Renal pelvis (tissue), 4 donors: ENCODE results near the gene NR1I2. TPM values are rescaled to one million over a fixed set of nuclear protein-coding genes. Genes with fewer than 3 reads are reported as not detected.
A peak's percentile ranks its signal among the peaks of the same experiment; 100 is the strongest.

ENCODE experiments used
- DNase-seq: peaks from one replicate; pipeline ENCODE4 v3.0.0-alpha.2; 2013
- polyA plus RNA-seq, 3 donors: library from polyadenylated mRNA; unstranded; fragments of 120-200 nt; gene quantifications; one replicate each; pipeline ENCODE4 v1.2.1, GENCODE V29; 2013; ENCODE audit not compliant: insufficient read length in 3 of 3

Gene NR1I2
- polyA plus RNA-seq, 3 donors, result 0.65 to 1.4 (median 1.2) TPM

DNA sequence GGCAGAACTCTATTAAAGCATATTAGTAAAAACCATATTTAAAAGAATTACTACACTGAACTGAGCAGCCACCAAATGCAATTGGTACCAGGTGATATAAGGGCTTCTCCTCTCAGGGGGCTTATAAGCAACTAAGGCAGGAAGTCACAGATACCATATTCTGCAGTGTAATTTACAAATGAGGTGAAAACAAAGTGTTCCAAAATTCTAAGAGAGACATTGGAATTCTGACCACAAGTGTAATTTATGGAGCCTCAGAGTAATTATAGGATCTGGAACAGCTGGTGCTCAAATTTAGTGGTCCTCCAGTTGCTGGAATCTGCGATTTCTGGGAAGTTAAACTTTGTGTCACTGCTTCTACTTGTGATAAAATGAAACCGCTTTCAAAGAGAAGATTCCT is 3.1 kb upstream of the NR1I2 start:
- peak; percentile 26 for DNase-seq

DNA sequence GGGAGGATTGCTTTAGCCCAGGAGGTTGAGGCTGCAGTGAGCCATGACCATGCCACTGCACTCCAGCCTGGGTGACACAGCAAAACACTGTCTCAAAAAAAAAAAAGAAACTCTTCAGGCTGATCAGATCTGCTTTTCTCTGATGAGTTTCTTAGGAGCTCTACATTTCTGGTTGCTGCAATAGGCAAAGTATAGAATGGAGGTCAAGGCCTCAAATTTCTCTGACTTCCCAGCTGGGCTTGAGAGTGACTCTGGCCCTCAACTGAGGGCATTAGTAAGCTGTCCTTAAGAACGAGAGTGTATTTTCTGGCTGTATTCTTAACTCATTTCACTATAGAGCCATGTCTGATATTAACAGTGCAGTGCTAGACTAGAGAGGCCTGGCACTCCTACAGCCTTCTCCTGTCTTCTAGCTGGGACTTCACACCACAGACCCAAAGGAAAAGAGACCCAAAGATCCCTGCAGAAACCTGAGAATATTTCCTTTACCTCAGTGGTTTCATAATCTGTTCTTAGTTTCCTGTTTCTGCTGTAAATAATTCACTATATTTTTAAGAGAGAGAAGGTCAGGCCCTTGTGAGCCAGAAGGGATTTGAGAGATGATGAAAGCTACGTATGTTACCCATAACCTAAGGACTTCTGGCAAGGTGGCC is 2.0 kb upstream of the NR1I2 start:
- no peak for DNase-seq

DNA sequence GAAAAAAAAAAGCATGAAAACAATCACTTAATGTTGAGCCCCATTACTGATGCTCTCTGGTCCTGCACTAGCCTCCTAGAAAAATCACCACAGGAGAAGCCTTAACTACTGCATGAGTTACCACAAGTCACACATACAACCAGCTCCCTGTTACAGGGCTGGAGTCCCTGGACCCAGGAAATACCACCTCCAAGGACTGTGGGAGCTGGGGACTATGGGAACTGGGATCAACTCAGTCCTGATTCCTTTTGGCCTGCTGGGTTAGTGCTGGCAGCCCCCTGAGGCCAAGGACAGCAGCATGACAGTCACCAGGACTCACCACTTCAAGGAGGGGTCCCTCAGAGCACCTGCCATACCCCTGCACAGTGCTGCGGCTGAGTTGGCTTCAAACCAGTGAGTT is 559 bp downstream of the NR1I2 start:
- DNase-seq, result no peak

DNA sequence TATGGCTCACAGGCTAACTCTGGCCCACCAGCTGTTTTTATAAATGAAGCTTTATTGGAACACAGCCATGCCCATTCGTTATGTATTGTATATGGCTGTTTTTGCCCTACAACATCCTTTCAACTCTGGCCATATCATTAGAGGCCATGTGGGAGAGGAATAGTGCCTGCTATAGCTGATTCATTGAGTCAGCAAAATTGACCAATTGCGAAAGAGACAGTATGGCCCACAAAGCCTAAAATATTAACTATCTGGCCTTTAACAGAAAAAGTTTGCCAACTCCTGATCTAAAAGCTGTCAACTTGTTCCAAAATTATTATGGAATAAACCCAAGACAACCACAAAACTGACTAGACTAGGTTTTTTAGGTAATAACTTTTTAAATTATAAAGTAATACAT is 1.4 kb downstream of the NR1I2 start:
- no peak for DNase-seq

DNA sequence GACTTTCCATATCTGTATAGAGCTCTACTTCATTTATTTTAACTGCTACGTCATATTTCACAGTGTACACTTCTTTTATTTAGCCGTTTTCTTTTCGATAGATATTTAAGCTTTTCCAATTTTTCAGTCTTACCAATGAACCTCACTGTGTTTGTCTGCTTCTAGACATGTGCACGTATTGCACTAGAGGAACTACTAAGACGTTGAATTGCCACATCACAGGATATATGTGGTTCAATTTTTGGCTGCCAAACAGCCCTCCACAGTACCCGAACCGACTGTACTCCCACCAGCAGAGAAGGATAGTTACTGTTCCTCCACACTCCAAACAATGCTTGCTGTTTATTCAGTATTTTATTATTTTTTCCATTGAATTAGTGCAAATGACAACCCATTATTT is 2.0 kb downstream of the NR1I2 start:
- DNase-seq, result no peak

DNA sequence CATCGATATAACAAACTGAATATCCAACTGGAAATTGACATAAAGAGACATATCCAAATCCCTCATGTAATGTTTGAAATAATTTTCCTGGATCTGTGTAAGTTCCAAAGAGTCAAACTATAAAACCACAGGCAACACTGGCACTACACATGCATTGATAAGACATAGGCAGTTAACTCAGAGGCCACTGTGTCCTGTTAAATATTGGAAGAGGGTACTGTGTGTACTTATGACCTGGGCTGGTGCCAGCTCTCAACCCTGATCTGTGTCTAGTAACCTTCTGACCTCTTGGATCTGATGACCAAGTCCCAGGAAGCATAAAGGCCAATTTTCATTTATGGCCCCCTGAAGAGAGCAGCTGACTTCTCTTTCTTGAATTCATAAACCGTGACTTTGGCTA is 4.5 kb downstream of the NR1I2 start:
- DNase-seq, result no peak

DNA sequence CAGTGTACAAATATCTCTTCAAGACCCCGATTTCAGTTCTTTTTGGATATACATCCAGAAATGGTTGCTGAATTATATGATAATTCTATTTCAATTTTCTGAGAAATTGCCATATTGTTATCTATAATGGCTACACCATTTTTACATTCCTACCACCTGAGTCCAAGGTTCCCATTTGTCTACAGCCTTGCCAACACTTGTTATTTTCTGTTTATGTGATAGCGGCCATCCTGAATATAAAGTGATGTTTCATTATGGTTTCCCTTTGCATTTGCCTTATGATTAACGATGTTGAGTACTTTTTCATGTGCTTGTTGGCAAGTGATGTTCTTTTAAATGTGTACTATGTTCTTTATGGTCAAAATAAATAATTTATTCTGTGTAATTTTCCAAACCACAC is 8.5 kb downstream of the NR1I2 start:
- no peak for DNase-seq

DNA sequence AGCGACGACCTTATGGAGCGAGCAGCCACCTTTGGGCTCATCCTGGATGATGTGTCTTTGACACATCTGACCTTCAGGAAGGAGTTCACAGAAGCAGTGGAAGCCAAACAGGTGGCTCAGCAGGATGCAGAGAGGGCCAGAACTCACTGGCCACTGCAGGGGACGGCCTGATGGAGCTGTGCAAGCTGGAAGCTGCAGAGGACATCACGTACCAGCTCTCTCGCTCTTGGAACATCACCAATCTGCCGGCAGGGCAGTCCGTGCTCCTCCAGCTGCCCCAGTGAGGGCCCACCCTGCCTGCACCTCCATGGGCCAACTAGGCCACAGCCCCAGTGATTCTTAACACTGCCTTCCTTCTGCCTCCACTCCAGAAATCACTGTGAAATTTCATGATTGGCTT is 10.4 kb downstream of the NR1I2 start:
- no peak for DNase-seq

DNA sequence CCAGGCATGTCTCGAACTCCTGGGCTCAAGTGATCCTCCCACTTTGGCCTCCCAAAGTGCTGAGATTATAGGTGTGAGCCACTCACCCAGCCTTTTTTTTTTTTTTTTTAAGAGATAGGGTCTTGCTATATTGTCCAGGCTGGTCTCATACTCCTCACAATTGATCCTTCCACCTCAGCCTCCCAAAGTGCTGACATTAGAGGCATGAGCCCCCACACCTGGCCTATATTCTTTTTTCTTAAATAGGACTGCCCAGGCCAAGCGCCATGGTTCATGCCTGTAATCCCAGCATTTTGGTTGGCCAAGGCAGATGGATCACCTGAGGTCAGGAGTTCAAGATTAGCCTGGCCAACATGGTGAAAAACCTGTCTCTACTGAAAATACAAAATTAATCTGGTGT is 12.5 kb downstream of the NR1I2 start:
- no peak for DNase-seq

DNA sequence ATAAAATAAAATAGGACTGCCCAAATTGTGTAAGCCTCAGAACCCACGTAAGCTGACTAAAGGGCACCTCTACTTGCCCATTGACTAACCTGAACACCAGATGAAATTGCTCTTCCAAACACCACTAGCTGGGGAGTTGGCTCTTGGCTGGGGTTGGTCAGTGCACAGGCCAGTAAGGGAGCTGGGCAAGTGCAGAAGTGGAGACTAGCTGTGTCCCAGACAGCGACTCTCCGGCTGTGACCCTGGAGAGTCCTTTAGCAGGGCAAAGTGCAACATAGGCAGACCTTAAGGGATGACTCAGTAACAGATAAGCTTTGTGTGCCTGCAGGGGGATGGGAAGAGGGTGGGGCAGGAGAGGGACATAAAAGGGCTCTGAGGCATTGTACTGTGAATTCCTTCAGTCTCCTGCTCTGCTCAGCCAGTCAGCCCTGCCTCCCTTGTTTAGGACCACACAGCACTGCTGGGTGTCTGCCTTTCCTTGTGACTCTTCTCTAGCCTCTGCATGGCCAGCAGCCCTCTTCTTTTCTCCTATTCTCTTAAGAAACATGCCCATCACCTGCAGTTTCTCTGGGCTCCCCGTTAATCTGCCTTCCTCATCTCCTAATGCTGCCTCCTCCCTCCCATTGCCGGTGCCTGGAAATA is 13.2 kb downstream of the NR1I2 start:
- no peak for DNase-seq

DNA sequence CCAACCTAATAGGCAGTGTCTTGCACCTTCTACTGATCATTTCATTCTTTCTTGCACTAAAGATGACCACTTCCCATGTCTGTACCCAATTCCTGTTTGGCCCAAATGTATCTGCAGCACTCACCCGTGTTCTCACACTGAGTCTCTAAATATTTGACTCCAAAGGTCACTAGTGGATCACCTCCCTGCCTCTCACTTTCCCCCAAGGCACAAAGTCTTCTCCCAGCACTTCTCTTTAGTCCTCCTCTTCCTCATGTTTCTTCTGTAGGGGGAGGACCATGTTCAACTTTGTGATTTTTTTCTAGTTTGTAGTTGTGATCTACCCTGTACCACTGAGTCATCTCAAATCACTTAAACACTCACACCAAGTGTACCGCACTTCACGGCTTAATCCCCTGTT is 13.9 kb downstream of the NR1I2 start:
- DNase-seq, result no peak

DNA sequence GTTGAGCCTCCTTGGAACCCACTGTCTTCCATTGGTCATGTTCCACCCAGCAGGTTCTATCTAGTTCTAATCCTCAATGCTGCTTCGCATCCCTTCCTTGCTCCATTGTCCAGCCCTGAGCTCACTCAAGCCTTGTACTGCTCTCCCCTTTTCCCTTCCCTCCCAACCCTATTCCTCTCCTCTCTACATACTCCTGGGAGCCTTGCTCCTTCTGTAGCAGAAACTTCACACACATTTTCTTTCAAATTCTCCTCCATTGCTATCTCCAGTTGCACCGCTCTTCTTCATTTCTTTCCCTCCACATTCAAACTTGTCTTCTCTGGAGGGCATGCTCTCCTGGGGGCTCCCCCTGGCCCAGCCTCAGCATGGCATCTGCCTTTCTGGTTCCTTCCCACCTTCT is 14.5 kb downstream of the NR1I2 start:
- DNase-seq, result no peak

DNA sequence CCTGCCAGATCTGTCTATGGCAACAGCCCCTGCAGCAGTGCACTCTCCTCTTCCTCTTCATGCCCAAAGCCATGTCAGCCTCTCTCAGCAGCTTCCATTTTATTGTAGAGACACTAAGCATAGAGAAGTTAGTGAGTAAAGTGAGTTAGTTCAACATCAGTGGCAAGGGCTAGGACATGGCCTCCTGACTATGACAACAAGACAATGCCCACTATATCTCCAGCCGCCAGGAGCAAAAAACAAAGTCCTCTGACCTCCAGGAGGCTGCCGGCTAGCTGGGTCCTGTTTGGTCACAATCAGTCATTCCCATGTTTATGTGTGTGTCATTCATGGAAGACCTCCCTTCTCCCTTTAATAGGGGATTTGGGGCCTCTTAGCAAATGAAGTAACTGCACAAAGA is 14.9 kb downstream of the NR1I2 start:
- DNase-seq, result no peak

DNA sequence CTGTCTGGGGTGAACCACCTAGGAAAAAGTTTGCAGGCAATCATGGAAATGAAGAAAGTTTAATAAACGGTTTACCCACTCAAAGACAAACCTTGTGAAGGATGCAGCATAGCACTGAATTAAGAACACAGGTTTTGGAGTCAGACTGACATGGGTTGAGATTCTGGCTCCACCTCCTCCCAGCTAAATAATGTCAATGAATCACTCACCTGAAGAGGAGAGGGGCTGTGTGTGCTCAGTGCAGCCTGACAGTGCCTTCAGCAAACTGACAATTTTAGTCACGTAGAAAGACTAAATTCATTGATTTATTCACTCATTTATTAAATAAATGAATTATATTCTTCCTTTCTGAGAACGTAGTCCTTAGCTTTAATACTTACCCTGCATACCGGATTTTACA is 18.9 kb downstream of the NR1I2 start:
- no peak for DNase-seq

DNA sequence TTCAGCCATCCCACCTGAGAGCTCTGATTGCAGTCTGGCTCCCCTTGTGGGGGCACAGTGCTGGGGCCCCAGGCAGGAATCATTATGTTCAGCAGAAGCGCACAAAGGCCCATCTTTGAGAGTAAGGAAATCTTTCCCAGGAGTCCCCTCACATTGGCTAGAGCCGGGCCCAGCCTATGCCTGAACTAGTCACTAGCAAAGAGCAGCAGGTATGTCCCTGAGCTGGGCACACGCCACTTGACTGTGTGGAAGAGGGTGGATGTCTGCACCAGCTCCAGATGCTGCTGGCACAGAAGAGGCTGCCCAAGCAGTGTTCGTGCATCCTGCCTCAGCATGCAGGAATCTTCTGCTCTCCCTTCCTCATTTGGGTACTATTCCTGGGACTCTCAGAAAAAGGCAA is 26.3 kb downstream of the NR1I2 start:
- no peak for DNase-seq

DNA sequence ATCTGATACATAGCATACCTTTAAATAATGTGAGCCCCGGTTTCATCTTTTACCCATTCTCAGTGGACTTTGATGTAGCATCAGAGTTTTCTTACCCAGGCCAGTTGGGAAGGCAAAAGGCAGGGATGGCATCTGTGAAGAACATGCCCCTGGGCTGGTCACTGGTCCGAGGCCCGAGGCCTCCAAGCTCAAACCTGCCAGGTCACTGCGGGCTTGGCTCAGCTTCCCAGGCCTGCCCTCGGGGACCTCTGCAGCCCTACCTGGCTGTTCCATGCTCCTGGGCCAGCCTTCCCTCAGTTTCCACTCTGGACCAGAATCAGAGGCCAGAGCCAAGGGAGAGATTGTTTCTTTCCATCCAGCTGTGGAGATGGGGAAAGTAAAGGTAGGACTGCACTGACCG is 26.9 kb downstream of the NR1I2 start:
- DNase-seq, result no peak

DNA sequence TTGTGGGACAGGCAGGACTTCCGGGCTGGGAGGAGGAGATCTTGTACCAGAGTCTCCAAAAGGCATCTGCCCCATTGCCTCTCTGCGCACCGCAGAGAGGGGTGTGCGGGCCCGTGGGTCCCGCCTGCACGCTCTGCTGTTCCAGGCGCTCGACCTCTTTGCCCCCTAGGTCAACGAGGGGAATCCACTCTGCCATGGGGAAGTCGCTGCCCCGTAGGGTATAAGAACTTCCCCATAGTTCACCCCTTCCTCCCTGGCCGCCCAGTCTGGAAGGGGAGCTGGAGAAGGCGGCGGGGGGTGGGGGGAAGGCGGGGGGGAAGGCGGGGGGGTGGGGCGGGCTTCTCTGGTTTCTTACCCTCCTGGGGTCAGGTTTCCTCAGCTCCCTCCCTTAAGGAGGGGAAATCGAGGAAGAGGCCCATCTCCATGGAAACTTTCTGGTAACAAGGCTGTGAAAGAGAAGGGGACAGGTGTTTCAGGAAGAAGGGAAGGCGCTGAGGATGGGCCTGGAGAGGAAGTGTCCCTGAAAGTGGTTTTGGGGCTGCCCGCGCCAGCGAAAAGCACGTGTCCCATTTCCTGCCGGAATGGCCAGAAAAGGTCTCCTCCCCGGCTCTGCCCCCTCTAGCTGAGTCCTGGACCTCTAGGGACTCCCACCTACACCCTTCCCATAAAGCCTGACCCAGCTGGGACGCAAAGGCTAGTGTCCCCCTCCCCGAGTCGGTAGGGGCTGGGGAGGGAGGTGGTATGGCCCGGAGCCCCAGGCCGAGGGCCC is 27.5 kb downstream of the NR1I2 start:
- no peak for DNase-seq

DNA sequence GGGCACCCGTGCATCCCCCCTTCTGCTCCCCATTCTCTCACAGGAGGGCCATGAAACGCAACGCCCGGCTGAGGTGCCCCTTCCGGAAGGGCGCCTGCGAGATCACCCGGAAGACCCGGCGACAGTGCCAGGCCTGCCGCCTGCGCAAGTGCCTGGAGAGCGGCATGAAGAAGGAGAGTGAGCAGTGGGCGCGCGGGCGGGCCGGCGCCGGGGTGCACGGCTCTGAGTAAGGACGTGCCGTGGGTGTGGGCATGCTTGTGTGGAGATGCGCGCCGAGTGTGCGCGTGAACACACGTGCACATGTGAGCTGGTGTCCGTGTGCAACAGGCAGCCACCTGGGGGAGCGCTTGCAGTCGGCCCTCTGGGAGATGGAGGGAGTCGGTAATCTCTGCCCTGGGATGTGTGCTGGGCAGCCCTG is 28.1 kb downstream of the NR1I2 start:
- peak; percentile 27 for DNase-seq

DNA sequence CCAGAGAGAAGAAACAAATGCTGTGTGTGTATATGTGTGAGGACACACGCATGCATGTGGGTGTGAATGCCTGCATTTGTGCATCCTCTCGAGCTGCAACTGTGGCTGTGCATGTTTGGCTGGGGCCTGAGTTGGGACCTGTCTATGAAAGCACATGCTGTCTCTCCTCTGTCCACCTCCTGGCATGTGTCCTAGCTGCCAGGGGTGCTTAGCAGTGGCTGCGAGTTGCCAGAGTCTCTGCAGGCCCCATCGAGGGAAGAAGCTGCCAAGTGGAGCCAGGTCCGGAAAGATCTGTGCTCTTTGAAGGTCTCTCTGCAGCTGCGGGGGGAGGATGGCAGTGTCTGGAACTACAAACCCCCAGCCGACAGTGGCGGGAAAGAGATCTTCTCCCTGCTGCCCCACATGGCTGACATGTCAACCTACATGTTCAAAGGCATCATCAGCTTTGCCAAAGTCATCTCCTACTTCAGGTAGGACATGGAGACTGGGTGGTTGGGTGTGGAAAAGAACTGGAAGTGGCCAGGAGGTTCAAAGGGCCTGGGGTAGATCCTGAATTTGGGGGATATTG is 30.7 kb downstream of the NR1I2 start:
- DNase-seq, result no peak

DNA sequence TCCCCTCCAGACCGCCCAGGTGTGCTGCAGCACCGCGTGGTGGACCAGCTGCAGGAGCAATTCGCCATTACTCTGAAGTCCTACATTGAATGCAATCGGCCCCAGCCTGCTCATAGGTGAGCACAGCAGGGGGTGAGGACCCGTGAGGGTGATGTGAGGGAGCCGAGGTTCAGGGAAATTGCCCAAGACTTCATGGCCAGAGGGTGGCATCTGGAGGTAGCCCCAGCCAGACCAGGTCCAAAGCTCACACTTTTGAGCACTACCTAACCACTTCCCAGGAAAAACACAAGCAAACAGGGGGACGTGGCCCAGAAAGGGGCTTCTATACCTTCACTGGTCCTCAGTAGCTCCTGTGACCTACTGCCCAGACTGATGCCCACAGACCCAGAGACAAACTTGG is 33.8 kb downstream of the NR1I2 start:
- no peak for DNase-seq

DNA sequence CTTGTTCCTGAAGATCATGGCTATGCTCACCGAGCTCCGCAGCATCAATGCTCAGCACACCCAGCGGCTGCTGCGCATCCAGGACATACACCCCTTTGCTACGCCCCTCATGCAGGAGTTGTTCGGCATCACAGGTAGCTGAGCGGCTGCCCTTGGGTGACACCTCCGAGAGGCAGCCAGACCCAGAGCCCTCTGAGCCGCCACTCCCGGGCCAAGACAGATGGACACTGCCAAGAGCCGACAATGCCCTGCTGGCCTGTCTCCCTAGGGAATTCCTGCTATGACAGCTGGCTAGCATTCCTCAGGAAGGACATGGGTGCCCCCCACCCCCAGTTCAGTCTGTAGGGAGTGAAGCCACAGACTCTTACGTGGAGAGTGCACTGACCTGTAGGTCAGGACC is 35.2 kb downstream of the NR1I2 start:
- DNase-seq, result no peak

DNA sequence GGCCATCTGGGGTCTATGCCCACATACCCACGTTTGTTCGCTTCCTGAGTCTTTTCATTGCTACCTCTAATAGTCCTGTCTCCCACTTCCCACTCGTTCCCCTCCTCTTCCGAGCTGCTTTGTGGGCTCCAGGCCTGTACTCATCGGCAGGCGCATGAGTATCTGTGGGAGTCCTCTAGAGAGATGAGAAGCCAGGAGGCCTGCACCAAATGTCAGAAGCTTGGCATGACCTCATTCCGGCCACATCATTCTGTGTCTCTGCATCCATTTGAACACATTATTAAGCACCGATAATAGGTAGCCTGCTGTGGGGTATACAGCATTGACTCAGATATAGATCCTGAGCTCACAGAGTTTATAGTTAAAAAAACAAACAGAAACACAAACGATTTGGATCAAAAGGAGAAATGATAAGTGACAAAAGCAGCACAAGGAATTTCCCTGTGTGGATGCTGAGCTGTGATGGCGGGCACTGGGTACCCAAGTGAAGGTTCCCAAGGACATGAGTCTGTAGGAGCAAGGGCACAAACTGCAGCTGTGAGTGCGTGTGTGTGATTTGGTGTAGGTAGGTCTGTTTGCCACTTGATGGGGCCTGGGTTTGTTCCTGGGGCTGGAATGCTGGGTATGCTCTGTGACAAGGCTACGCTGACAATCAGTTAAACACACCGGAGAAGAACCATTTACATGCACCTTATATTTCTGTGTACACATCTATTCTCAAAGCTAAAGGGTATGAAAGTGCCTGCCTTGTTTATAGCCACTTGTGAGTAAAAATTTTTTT is 35.9 kb downstream of the NR1I2 start:
- no peak for DNase-seq
